ENCODE measurements around the gene ABCA6.
"Not testable (repeated sequence)": the region's sequence is repeated elsewhere in the genome, so short reads cannot be mapped to it uniquely, and the experiment has no call there.

The ABCA6 gene

GRCh38 chr17:69141431-69142174, at the start of gene ABCA6:
Gene ABCA6 (minus strand): TSS chr17:69141895. CDS start chr17:69140703, 1,192 bp downstream.
- DNase-seq, result no peak

GRCh38 chr17:69188796-69189195, 47.1 kb upstream of the ABCA6 start:
- no peak for DNase-seq

- DNase-seq, result no peak
These were observed 46.4 kb upstream of the ABCA6 start for GRCh38 chr17:69188064-69188463.

- no peak for DNase-seq
These were observed 45.6 kb upstream of the ABCA6 start for GRCh38 chr17:69187294-69187693.

DNA sequence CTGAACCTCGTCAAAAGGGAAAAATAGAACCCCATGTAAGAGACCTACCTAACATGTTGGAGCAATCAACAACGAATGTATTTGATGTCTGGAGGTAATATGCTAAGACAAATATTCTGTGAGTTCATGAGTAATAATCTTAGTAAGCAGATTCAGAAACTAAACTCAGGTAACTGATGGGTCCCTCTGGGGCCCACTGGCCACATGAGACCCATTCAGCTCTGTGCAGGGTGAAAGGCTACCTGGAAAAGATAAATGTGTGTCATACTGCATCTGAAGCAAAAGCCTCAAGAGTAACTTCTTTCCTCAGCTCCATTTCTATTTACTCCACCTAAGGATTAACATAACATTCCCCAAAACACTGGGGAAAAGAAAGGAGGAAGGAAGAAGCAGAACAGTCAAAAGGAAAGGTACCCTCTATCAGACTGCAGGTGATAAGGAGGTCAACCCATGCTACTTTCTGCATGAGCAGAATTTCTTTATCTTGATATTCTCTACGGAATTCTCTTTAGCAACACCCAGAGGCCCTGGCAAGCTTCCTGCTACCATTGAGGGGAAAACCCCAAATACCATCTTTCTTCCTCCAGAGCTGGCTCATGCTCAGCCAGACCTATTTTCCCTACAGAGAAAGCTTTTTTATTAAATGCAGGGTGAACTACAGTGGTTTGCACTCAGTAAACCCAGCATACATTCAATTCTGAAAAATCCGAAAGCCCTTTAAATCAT, 37.7 kb upstream of the ABCA6 start:
- DNase-seq, result no peak

- no peak for DNase-seq
These were observed 34.7 kb upstream of the ABCA6 start for GRCh38 chr17:69176457-69176795.

DNA sequence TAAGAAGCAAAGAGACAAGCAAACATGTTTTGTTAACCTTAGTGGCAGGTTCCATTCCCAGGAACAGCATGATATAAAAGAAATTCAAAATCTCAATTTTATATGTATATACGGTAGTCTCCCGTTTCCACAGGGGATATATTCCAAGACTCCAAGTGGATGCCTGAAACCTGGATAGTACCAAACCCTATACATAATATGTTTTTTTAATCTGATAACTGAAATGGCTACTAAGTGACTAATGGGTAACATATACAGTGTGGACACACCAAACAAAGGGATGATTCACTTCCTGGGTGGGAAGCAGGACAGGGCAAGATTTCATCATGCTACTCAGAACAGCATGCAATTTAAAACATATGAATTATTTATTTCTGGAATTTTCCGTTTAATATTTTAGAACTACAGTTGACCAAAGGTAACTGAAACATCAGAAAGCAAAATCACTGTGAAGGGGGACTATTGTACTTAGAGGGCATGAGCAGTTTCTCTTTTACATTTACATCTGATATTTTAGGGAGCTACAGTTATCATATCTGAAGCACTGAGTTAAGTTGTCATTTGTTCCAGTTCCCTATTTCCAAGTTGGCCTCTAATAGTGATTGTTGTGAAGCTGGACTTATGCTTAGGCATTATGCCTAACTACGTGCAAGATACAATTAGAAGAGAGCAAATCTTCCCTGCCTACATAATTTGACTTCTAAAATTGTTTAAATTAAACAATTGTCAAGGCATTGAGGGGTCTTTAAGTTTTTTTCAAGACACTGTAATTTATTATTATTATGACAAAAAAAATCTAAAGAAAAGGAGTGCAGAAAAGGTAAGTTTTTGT, 34.1 kb upstream of the ABCA6 start:
- no peak for DNase-seq

DNA sequence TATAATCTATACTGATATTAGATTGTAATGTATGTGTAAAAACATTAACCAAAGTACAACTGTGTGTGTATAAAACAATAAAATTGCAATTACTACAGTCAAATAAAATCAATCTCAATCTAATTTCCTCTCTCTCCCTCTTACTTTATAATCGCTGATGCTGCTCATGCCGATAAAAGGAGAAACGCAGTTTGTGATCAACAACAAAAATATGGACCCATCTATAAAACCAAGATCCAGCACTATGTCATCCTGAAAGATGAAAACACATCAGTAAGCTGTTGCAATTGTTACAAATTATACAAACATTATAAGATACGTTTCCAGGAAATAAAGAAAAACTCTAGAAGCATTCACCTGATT, 33.5 kb upstream of the ABCA6 start:
- DNase-seq, result no peak

GRCh38 chr17:69173118-69173517, 31.4 kb upstream of the ABCA6 start:
- DNase-seq, result no peak

DNA sequence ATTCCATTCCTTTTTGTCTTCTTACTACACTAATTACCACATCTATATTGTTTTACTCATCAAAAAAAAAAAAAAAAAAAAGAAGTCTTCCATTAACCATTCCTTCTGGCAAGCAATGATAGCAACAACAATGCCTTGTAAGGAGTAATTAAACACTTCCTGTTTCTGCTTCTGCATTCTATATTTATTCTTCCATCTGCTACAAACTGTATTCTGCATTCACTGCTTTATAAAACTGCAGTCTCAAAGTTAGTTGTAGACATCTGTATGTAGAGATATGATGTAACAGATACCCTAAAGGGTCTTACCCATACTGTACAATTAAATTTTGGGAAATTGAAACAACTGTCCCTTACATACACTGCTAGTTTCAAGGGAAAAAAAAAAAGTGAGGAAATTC, 28.7 kb upstream of the ABCA6 start:
- no peak for DNase-seq

GRCh38 chr17:69168642-69169041, 26.9 kb upstream of the ABCA6 start:
- not testable (repeated sequence) for DNase-seq

DNA sequence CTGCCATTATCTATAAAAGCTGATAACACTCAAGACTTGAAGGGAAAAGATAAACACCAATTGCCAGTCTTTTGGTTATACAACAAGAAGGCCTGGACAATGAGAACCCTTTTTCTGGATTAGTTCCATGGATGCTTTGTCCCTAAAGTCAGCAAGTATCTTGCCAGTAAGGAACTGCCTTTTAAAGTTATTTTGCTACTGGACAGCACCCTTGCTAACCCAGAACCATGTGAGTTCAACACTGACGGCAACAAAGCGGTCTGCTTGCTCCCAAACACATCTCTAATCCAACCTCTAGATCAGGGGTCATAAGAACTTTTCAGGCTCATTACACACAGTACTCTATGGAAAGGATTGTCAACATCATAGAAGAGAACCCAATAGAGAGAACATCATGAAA, 25.3 kb upstream of the ABCA6 start:
- DNase-seq, result no peak

GRCh38 chr17:69164206-69164605, 22.5 kb upstream of the ABCA6 start:
- DNase-seq, result no peak

- no peak for DNase-seq
These were observed 17.7 kb upstream of the ABCA6 start for GRCh38 chr17:69159418-69159817.

DNA sequence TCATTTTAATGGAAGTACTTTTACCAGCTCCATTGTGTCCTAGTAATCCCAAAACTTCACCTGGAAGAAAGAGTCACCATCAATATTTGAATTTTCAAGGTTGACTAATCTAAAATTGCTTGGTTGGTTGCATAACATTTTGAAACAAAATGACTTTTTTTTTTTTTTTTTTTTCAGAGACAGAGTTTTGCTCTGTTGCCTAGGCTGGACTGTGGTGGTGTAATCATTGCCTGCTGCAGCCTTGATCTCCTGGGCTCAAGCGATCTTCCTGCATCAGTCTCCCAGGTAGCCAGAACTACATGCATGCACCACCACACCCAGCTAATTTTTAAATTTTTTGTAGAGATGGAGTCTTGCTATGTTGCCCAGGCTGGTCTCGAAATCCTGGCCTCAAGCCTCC, 12.6 kb upstream of the ABCA6 start:
- DNase-seq, result no peak

DNA sequence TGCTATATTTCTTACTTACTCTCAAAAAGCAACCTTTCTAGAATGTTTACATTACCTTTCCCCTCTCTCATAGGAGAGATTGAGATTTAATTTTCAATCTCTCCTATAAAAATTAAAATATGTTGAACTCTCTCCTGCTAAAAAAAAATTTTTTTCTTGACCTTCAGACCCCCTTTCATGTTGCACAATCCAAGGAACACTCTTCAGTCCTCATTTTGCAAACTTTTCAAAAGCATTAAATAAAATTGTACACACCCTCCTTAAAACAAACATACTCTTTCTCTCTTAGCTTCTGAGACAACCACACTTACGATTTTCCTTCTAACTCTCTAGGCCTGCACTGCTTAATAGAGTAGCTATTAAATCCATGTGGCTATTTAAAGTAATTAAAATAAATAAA, 8.6 kb upstream of the ABCA6 start:
- DNase-seq, result no peak

GRCh38 chr17:69147460-69147859, 5.8 kb upstream of the ABCA6 start:
- DNase-seq, result no peak

DNA sequence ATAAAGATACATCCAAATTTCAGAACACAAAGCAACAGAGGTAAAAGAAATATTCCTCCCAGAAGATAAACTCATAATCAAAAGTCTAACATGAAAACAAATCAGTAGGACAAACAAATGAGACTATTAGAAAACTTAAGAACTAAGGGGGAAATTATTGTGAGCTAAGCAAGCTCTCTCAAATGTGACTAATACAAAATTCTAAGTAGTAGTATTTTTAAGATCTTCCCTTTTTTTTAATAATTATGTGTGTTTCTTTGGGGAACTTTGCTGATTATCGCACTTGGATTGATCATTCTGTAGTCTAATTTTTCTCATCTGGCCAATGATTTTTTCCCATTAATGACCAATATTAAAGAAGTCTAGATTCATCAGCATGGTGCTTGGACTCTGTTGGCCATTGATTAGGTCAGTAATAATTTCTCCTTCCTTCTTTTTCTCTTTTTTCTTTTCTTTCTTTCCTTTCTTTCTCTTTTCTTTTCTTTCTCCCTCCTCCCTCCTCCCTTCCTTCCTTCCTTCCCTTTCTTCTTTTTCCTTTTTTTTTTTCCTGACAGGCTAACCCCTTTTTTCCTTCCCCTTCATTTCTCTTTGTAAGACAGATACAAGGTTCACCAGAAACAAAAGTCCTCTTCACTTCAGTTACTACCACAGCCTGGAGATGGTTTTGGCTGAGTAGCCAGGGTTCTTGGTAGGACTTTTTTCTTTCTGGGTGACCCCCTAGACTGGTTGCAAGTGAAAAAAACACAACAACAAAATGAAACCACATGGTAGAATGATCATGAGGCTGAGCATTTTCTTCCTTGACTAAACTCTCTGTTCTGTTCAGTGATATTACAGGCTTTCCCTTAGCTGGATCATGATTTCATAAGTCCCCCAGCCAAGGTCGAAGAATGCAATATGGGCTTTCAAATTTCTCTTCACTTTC, 2.9 kb upstream of the ABCA6 start:
- no peak for DNase-seq

GRCh38 chr17:69143683-69144231, 2.1 kb upstream of the ABCA6 start:
- DNase-seq, result no peak

- DNase-seq, result no peak
These were observed 1.5 kb upstream of the ABCA6 start for GRCh38 chr17:69143151-69143550.

DNA sequence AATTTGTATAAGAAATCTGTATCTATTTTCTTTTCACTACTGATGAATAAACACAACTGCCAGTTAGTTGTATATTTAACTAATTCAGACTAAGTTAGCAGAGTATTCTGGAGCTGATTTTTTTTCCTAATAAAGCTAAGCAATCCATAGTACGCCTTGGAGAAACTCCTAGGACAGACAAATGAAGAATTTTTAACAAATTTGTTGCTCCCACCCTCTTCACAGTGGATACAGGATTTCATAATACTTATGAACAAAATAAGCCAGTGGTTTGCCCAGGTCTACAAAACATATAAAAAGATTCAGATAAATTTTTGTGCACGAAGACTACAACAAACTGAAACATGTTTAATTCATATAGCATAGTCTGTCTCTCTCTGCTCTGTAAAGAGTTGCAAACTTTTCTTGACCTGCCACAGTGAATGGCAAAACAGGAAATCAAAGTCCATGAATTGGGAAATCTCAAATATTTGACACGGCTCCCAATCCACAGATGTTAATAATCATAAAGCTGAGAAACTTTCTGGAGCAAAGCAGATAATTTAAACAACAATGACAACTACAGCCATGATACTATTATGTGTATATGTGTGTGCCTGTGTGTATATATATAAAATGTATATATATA, 594 bp upstream of the ABCA6 start:
- no peak for DNase-seq

DNA sequence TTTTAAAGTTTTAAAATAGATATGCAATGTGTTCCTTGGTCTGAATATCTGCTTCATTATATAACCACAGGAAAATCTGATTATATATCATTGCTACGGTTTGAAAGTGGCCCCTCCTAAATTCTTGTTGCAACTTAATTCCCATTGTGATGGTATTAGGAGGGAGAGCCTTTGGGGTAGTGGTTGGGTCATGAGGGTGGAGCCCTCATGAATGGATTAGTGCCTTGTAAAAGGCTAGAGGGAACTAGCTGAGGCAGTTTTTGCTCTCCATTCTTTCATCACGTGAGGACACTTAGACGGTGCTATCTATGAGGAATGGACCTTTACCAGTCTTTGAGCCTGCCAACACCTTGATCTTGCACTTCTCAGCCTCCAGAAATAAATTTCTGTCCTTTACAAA, 7.6 kb downstream of the ABCA6 start:
- DNase-seq, result no peak
